H54 (cell line): ENCODE measurements around the gene RAB11FIP4.

Experiments
- DNase-seq: peaks from one replicate; pipeline ENCODE4 v3.0.0; 2011; ENCODE audit warnings: low spot score, mixed read lengths; ENCODE audit not compliant: insufficient read length
- FAIRE-seq: peaks from 3 replicates; lab custom pipeline; 2011; peaks lifted over from hg19 to GRCh38; lab: Jason Lieb, UNC
- POLR2A ChIP-seq: IDR thresholded peaks from 2 replicates; pipeline ENCODE4 v1.6.1; 2011; ENCODE audit warnings: low read depth, mild to moderate bottlenecking, low read length

The RAB11FIP4 gene

DNA sequence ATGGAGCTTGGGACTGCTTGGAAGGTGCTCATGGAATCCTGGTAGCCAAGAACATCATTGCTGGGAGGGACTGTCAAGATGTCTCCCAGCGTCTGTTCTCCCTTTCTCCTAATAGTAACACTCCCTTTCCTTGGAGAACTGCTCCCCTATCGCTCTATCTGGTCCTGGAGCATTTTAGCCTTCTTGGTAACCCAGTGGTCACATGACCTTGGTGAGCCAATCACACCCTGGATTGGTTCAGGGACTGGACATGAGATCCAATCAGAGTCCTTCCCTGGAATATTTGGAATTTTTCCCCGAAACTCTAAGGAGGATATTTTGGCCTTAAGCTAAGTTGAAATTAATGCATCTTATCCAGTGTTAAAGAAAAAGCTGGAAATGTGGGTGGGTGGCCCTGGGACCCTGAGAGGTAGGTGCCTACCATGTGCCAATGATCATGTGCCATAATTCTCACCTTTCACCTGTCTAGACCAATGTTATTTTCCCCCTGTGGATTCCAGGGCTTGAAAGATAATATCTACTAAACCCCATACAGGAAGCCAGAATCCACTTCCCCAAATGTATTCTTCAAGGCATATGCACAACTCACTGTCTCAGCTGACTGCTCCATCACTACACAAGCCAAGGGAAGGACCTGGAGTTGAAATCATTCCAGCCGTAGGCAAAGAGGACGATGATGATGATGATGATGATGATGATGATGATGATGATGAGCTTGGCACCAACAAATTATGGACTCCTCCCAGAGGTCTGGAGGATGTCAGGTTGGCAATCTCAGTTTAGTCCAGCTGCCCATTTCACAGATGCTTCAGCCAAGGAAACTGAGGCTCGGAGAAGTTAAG lies 193.2 kb downstream of the RAB11FIP4 start:
- TF ChIP-seq POLR2A = no peak
- DNase-seq (no peak), FAIRE-seq (no peak)

DNA sequence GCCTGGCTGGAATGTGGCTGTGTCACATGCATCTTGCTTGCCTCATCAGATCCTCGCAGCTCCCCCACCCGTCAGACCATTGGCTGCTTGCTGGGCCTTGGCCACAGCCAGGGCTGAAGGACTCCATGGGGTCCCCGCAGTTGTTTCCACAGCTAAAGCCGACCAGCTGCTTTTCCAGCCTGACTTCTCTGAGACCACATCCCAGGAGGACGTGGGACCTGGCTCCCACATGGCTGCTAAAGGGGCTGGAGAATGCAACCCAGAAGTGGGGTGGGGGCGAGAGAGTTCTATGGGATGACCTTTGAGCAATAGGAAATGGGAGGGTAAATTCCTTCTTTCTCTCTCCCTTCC lies 193.8 kb downstream of the RAB11FIP4 start:
- no peak for FAIRE-seq

DNA sequence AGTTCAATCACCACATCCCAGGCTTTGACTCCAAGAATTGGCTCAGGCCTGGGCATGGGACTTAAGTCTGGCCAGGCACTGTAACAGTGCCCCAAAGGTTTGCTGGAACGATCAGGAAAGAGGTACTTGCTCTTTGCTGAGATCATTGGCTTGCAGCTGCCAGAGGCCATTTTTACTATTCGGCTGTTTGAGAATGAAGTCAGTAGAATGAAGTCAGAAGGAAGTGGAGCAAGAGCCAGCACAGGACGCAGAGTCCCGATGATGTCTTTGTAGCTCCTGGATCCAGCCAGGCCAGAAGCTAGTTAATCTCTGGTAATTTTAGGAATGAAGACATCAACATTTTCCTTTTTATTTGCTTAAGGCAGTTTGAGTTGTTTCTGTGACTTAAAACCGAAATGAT lies 195.5 kb downstream of the RAB11FIP4 start:
- no peak for FAIRE-seq
- TF ChIP-seq POLR2A = no peak
- no peak for DNase-seq

More for the DNA sequence above, 193.8 kb downstream of the RAB11FIP4 start:
- no peak for DNase-seq
- TF ChIP-seq POLR2A = no peak

DNA sequence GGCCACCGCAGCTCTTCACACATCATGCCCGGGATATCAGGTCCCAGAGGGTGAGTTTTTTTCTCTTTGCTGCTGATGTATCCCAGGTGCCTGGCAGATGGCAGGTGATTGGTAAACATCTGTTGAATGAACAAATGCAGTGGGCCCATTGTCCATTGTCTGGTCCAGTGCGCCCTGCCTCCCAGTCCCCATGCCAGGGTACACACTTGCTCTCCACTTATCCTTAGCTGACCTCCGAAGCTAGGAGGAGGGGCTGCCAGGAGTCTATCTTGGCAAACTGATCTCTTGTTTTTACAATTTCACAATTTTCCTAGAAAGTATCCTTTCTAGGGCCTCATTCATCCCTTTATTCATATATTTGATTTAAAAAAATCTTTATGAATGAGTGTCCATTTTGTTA lies 196.0 kb downstream of the RAB11FIP4 start:
- no peak for FAIRE-seq
- no peak for TF ChIP-seq POLR2A
- DNase-seq = no peak
